ENCODE data around the gene IFT172.

The IFT172 gene

GRCh38 chr2:27412419-27413152 is 77.0 kb downstream of the IFT172 start:
- TF ChIP-seq CTCF (IDR thresholded peaks at IDR 0.05; ENCODE audit: low read depth, low read length, missing control alignments): no peak
- no peak overlapping the region for H3K4me3 ChIP-seq (replicated peaks; ENCODE audit: low read depth, low read length)
- DNase-seq (ENCODE audit: extremely low read depth, low read depth): no peak

- DNase-seq (ENCODE audit: extremely low read depth, low read depth): peak; percentile 67
- H3K4me3 ChIP-seq (replicated peaks; ENCODE audit: low read depth, low read length): peak within 1 kb of the TSS; percentile 98
- no peak for TF ChIP-seq CTCF (IDR thresholded peaks at IDR 0.05; ENCODE audit: low read depth, low read length, missing control alignments)
Observed at GRCh38 chr2:27409321-27410073, 80.0 kb downstream of the IFT172 start, which contains the start of gene PPM1G. Gene PPM1G, minus strand, starts transcription at chr2:27409591. Its CDS starts 169 bp downstream, at chr2:27409422.

DNA sequence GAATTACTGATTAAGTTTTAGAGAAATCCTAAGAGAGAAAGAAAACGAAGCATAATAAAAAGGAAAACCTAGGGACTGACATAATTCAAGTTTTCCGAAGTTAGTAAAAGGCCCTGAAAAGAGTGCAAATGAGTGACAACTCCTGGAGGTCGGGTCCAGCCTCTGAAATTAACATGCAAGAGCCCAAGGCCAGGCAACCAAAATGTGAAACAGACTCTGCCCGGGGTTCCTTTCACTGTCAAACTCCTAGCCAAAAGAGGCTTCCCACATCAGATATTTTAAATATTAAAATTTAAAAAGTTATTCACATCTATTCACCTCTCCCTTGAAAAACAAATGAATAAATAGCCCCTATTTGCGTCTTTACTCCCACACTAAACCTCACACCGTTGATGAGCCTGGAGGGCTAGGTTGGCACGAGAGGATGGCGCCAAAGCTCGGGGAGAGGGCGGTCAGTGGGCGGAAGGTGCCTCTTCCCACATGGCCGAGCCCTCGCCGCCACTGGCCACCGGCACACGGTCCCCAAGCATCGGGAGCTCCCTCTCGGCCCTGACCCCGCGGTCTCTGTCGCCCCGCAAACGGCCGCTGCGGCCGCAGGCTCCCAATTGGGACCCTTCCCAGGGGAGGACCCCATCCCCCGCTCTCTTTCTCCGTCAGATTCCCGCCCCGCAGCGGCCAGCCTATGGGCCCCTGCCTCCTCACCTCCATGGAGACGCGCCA is 80.8 kb downstream of the IFT172 start:
- no peak for TF ChIP-seq CTCF (IDR thresholded peaks at IDR 0.05; ENCODE audit: low read depth, low read length, missing control alignments)
- peak overlapping the region; percentile 98 for H3K4me3 ChIP-seq (replicated peaks; ENCODE audit: low read depth, low read length)
- DNase-seq (ENCODE audit: extremely low read depth, low read depth): no peak

GRCh38 chr2:27407798-27408491 is 81.6 kb downstream of the IFT172 start:
- peak; percentile 54 for TF ChIP-seq CTCF (IDR thresholded peaks at IDR 0.05; ENCODE audit: low read depth, low read length, missing control alignments)
- DNase-seq (ENCODE audit: extremely low read depth, low read depth): peak; percentile 46
- peak overlapping the region; percentile 98 for H3K4me3 ChIP-seq (replicated peaks; ENCODE audit: low read depth, low read length)

- H3K4me3 ChIP-seq (replicated peaks; ENCODE audit: low read depth, low read length): no peak overlapping the region
- no peak for DNase-seq (ENCODE audit: extremely low read depth, low read depth)
- no peak for TF ChIP-seq CTCF (IDR thresholded peaks at IDR 0.05; ENCODE audit: low read depth, low read length, missing control alignments)
Observed at GRCh38 chr2:27400348-27401135, 89.0 kb downstream of the IFT172 start.

All from HFF-Myc (cell line).